ENCODE measurements around the gene PDGFRB.

PDGFRB gene

DNA sequence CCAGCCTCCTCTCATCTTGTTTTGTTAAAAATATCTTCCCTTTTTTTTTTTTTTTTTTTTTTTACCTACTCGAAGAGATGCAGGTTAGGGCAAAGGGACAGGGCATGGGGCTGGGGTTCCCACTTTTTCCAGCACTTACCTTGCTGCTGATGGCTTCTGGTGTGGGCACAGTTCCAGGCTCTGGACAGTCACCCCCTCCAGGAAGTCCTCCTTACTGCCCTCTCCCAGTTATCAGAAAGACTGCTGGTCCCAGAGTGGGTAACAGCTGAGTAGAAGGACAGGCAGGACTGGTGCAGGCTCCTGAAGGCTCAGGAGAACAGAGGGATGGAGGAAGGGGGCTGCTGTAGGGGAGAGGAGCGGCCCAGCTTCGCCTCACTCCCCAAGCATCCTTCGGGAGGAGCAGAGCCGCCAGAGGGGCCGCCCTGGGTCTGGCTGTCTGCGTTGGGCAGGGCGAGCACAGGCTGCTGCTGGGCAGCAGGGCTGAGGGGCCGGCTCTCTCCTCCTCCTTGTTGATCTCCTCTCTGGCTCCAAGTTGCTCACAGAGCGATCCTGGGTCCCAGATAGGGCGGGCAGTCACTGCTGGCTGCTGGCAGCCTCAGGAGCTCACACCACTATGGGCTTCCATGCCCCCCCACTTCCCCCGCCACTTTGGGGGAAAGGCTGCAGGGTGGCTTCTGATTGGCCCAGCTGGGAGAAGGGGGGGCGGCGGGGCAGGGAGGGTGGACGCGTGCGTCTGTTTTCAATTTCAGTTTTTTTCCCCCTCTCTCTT, at the start of gene PDGFRB:
Gene PDGFRB, minus strand, starts transcription at position 588 of the 769 bp plus-strand sequence. CDS start 18,798 bp downstream, outside the sequence.
- DNase-seq: no peak

DNA sequence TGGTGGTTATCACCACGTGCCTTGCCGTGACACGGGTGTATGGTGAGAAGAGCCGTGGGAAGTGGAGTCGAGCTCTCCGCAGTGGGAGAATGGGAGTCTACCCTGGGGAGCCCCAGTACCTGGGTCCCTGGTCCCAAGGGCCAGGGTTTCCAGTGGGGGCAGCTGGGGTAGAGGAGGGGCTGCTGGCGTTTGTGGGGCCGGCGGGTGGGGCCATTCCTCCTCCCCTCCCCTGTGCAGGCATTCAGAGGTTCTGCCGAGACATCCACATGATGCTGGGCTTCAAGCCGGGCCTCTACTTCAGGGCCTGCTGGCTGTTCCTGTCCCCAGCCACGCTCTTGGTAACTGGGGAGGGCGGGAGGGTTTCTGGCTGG, 48.9 kb upstream of the PDGFRB start:
- no peak for DNase-seq

DNA sequence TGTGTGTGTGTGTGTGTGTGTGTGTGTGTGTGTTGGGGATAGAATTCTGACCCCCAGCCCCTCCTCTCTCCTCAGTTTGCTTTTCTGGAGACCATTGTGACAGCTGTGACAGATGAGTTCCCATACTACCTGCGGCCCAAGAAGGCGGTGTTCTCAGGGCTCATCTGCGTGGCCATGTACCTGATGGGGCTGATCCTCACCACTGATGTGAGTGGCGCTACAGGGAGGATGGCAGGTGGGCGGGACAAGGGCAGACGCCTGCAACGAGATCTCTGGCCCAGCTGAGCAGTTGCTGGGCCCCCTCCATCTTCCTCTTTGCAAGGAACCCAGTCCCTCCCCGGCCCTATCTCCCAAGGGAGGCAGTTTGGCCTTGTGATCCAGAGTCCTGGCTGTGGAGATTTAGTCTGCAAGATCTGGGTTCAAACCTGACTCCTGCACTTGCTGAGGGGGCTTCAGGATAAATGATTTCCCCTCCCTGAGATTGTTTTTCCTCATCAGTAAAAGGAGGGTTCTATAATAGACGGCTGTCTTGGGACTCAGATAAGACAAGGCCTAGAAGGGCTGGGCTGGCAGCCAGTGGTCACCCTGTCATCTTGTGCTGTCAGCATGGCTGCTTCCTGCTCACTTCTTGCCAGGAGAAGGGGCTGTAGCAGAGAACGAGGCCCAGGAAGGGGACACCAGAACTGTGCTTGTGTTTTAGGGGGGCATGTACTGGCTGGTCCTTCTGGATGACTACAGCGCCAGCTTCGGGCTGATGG, 48.4 kb upstream of the PDGFRB start:
- DNase-seq: no peak

DNA sequence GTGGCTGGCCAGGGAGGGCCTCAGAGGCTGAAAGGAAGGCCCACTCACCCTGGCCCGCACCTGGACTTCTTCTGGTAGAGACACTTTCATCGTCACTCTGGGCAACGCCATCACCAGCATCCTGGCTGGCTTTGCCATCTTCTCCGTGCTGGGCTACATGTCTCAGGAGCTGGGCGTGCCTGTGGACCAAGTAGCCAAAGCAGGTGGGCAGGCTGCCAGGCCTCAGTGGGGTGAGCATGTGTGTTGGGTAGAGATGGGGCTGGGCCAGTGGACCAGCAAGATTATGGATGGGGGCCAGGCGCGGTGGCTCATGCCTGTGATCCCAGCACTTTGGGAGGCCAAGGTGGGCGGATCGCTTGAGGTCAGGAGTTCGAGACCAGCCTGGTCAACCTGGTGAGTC, 46.9 kb upstream of the PDGFRB start:
- DNase-seq: no peak

- no peak for DNase-seq
These were observed 41.8 kb upstream of the PDGFRB start for GRCh38 chr5:150197476-150197875.

DNA sequence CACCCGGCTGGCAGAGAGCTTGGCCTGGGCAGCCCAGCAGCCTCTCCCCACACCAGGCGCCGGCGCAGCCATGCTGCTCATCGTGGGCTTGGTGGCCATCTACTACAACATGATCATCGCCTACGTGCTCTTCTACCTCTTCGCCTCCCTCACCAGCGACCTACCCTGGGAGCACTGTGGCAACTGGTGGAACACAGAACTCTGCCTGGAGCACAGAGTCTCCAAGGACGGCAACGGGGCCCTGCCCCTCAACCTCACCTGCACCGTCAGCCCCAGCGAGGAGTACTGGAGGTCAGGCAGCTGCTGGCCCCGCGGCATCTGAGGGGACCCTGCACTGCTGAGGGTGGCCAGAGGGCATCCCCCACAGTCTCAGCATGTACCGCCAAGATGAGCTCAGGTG, 41.3 kb upstream of the PDGFRB start:
- no peak for DNase-seq

GRCh38 chr5:150196514-150196913, 40.9 kb upstream of the PDGFRB start:
- no peak for DNase-seq

GRCh38 chr5:150195736-150196485, 40.3 kb upstream of the PDGFRB start:
- DNase-seq: no peak

- DNase-seq: no peak
These were observed 36.8 kb upstream of the PDGFRB start for GRCh38 chr5:150192462-150192861.

- no peak for DNase-seq
These were observed 35.3 kb upstream of the PDGFRB start for GRCh38 chr5:150190987-150191386.

DNA sequence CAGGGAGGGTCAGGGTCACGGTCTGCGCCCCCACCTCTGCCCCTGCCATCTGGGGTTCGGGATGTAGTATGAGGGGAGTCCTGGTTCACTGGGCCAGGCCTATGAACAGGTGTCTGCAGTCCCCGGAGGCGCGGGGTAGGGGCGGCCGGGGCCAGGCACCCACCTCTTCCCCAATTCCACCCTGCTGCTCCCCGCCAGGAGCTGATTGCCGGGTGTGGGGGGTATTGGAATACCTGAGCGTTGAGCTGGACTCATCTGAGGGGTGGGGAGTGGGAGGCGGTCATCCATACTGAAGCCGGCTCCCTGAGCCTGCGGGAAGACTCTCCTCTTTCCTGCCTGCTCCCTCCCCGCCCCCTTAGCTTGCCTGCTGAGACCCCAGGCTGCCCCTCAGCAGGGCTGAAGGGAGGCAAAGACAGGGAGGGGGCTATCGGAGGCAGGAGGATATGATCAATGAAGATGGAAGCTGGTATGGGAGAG, 34.9 kb upstream of the PDGFRB start:
- DNase-seq: no peak

DNA sequence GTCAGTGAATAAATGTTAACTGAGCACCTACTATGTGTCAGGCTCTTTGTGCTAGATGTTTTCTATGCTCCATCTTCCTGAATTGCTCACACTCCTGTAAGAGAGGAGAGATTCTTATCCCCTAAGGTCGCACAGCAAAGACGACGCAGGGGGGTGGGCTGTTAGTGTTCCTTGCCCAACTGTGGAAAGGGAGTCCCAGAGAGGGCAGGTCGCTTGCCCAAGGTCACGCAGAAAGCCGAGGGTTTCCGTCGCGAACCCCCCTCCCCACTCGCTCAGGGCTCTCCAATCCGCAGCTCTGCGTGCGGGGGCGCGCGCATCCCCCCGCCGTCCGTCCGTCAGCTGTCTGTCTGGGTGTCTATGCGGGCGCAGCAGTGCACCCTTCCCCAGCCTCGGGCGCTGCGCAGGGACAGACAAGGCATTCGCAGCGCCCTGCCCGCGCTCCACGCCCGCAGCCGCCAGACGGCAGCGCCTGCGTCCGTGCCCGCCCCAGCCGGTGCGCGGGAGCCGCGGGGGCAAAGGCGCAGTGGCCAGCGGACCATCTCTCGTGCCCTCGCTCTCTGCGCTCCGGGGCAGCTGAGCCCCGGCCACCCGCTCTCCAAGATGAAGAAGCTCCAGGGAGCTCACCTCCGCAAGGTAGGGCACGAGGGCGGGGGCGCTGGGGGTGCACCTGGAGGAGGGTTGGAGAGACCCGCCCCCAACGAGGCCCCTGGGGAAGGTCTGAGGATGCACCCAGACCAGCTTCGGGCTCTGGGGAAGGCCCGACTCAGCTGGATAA, 34.3 kb upstream of the PDGFRB start, which contains the start of gene SLC6A7:
Gene SLC6A7, plus strand, starts transcription at position 335 of the 775 bp plus-strand sequence. Its CDS starts 266 bp downstream, at position 601.
- DNase-seq: no peak

DNA sequence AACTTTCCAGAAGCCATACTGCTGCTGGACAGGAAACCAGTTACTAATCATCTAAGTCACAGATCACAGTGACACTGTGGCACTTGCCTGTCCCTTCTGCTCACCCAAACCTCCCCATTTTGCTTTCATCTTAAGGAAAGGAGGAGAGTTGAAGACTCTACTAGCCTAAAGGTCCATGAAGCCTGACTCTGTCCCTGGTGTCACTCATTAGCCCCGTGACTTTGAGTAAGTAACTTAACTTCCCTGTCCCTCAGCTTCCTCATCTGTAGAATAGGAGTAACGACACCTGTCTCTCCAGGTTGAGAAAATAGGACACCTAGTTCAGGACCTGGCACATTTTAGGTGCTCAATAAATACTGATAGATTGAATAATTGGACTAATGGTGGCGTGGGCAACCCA, 33.7 kb upstream of the PDGFRB start:
- no peak for DNase-seq

DNA sequence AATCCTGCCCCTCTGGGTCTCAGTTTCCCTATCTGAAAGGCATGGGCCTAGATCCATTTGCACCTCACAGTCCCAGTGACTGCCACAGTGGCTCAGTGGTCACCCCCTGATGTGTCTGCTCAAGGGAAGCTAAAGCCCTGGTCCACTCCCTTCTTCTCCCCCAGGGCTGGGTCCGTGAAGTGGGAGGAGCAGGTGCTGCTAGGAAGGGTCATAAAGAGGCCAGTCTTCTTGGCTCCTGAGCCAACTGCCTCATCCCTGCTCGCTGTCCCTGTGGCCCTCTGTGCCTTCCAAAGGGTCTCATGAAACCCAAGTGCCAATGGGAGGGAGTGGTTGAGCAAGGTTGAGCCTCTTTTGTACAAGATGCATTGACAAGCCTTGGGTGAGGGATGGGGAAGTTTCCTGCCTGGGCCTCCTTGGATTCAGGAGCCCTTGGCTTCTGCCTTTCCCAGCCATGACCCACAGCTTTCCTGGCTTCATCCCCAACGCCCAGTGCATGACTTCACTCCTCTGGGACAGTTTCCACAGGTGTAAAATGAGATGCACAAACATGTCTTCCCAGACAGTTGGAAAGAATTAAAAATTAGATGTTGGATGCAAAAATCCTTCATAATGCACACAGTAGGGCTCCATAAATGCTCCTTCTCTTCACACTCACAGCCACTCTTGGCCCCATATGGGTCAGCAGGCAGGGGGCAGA, 32.6 kb upstream of the PDGFRB start:
- no peak for DNase-seq

GRCh38 chr5:150186897-150187296, 31.3 kb upstream of the PDGFRB start:
- no peak for DNase-seq

DNA sequence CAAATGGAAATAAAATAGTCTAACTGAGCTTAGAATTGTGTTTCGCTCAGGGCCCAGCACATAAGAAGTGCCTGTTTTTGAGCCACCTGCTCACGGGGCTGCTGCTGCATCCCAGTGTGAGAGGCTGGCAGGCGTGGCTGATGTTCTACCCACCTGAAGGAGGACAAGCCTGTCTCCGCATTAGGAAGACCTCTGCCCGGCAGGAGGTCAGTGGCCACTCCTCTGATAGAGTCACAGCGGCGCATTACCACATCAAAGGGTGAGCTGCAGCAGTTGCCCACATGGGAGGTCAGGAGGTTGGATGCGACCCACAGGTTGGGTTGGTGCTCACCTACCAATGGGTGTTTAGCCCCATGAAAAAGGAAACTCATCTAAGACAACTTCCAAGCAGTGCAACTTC, 30.5 kb upstream of the PDGFRB start:
- no peak for DNase-seq

GRCh38 chr5:150184990-150185912, 29.6 kb upstream of the PDGFRB start:
- no peak for DNase-seq

- no peak for DNase-seq
These were observed 28.4 kb upstream of the PDGFRB start for GRCh38 chr5:150184006-150184405.

DNA sequence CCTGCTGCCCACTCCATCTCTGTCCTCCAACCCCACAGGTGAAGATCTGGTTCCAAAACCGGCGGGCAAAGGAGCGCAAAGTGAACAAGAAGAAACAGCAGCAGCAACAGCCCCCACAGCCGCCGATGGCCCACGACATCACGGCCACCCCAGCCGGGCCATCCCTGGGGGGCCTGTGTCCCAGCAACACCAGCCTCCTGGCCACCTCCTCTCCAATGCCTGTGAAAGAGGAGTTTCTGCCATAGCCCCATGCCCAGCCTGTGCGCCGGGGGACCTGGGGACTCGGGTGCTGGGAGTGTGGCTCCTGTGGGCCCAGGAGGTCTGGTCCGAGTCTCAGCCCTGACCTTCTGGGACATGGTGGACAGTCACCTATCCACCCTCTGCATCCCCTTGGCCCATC, 27.8 kb upstream of the PDGFRB start:
- DNase-seq: no peak

DNA sequence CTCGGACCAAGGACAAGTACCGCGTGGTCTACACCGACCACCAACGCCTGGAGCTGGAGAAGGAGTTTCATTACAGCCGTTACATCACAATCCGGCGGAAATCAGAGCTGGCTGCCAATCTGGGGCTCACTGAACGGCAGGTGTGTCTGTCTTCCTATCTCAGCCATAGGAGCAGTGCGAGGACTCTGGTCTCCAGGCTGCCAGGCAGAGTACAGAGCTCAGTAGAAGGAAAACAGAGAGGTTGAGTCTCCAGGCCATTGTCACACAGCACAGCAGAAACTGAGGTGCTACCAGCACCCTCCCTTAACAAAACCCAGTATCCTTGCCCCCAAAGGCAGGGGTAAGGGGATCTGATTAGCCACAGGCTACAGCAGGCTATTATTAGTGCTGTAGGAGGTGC, 27.1 kb upstream of the PDGFRB start:
- no peak for DNase-seq
